Activated naive CD8-positive, alpha-beta T cell treated with anti-CD3 and anti-CD28 coated beads, Interleukin-2, amount 10 ng/mL, durations not matched to agents 7 days and 5 days (primary cell): ENCODE results near the gene PRKG1. TPM values are rescaled to one million over a fixed set of nuclear protein-coding genes. Genes with fewer than 3 reads are reported as not detected.
"Not testable (repeated sequence)": the region's sequence is repeated elsewhere in the genome, so short reads cannot be mapped to it uniquely, and the experiment has no call there.

Experiments used
- ATAC-seq: fragments of 150-1000 bp; cut with Tn5 transposase; one replicate; pipeline ENCODE4 v1.10.0; 2021; ENCODE audit warnings: low read depth, moderate library complexity
- POLR2A ChIA-PET: fragments of 350-600 bp; sonication (Branson Sonifier 250); formaldehyde crosslinking; loops from one replicate; lab custom pipeline; 2021; ENCODE audit warnings: antibody characterized with exemption; lab: Charles Lee
- DNase-seq: peaks from one replicate; pipeline ENCODE4 v3.0.0; 2021
- H3K27ac Mint-ChIP-seq: one replicate; pipeline ENCODE4 v1.8.0; 2022; ENCODE audit warnings: mild to moderate bottlenecking, mixed read lengths
- H3K27me3 Mint-ChIP-seq: one replicate; pipeline ENCODE4 v1.8.0; 2022; ENCODE audit warnings: mild to moderate bottlenecking, moderate library complexity, mixed read lengths
- H3K36me3 Mint-ChIP-seq: one replicate; pipeline ENCODE4 v1.8.0; 2021; ENCODE audit warnings: mild to moderate bottlenecking, mixed read lengths
- H3K4me1 Mint-ChIP-seq: one replicate; pipeline ENCODE4 v1.8.0; 2021; ENCODE audit warnings: mixed read lengths
- H3K4me3 Mint-ChIP-seq: one replicate; pipeline ENCODE4 v1.8.0; 2022; ENCODE audit warnings: mild to moderate bottlenecking, moderate library complexity, mixed read lengths
- H3K9me3 Mint-ChIP-seq: one replicate; pipeline ENCODE4 v1.8.0; 2021; ENCODE audit warnings: mixed read lengths
- total RNA-seq, 2 experiments: library from RNA; stranded (reverse); gene quantifications; one replicate each; pipeline ENCODE4 v1.2.3, GENCODE V29; 2021

The PRKG1 gene
- total RNA-seq, 2 experiments from 2014 or later, result not detected

- Mint-ChIP-seq H3K4me1 (no peaks in the 10 kb centered on the region), H3K4me3 (no peak overlapping the region), H3K27me3 (no peaks in the 10 kb centered on the region), H3K27ac (no peak overlapping the region), H3K9me3 (no peaks in the 10 kb centered on the region), H3K36me3 (no peaks in the 10 kb centered on the region)
- no peak for ATAC-seq
- POLR2A ChIA-PET, result no interaction called here
- DNase-seq, result no peak
Measured at GRCh38 chr10:51433949-51434475, 359.7 kb downstream of the PRKG1 start.

DNA sequence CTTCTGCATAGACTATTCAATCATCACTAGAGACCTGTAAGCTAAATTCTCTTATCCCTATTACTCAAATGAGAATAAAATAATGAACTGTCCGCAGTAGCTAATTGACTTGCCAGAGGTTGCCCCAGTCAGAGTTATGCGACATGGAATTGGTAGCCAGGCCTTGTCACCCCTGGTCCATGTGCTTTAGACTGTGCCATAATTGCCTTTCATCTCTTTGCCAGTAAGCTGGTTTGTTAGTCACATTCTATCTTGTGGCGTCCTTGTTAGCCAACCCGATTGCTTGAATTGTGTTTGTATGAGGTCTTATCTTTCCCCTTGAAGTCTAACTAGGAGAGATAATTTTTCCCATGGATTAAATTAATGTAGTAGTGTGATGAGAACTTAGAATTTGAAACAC, 362.5 kb downstream of the PRKG1 start:
- POLR2A ChIA-PET, result no interaction called here
- Mint-ChIP-seq H3K9me3 (no peaks in the 10 kb centered on the region), H3K27me3 (no peaks in the 10 kb centered on the region), H3K27ac (no peak overlapping the region), H3K4me3 (no peak overlapping the region), H3K4me1 (no peaks in the 10 kb centered on the region), H3K36me3 (no peaks in the 10 kb centered on the region)
- ATAC-seq (no peak), DNase-seq (no peak)

DNA sequence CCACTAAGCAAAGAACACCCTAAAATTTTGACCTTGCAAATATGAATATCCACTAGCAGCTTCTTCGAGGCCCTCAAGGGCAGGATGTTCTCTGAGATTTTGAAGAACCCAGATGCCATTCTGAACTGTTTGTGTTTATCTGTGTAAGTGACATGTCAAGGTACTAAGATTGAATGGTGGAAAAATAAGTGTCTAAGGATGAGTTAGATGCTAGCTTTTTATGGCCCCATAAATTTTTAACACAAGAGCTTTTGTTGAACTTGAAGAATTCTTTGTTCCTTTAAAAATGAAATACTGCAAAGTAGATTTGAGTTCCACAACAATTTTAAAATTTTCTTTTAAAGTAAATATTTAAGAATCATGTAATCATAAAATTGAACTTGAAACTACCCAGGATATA, 365.4 kb downstream of the PRKG1 start:
- Mint-ChIP-seq H3K4me1 (no peaks in the 10 kb centered on the region), H3K27ac (no peak overlapping the region), H3K4me3 (no peak overlapping the region), H3K36me3 (no peaks in the 10 kb centered on the region), H3K27me3 (no peaks in the 10 kb centered on the region), H3K9me3 (no peaks in the 10 kb centered on the region)
- POLR2A ChIA-PET, result interaction anchor here (0.5 kb wide), 1 partner anchor 1449 kb away, joined by 3 read pairs; no protein-coding TSS in a partner anchor
- ATAC-seq, result no peak
- DNase-seq, result no peak

DNA sequence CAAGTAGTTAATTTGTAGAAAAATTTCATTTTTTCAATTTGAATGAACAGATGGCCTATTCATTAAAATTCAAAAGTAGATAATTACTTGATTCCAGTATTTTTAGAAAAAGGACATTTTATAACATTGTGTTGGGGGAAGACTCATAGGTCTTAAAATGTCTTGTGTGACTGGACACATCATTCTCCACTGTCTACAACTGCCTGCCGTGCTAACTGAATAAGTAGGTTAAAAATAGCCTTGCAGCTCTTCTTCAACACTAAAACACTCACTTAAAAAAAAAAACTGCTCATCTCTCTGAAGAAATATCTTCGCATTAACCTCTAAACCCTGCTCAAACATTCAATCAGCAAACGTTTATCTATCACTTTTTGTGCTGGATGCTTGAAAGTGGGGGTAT, 371.3 kb downstream of the PRKG1 start:
- Mint-ChIP-seq H3K27ac (no peak overlapping the region), H3K27me3 (no peaks in the 10 kb centered on the region), H3K9me3 (no peaks in the 10 kb centered on the region), H3K4me1 (no peaks in the 10 kb centered on the region), H3K36me3 (no peaks in the 10 kb centered on the region), H3K4me3 (no peak overlapping the region)
- POLR2A ChIA-PET, result no interaction called here
- DNase-seq (no peak), ATAC-seq (no peak)

DNA sequence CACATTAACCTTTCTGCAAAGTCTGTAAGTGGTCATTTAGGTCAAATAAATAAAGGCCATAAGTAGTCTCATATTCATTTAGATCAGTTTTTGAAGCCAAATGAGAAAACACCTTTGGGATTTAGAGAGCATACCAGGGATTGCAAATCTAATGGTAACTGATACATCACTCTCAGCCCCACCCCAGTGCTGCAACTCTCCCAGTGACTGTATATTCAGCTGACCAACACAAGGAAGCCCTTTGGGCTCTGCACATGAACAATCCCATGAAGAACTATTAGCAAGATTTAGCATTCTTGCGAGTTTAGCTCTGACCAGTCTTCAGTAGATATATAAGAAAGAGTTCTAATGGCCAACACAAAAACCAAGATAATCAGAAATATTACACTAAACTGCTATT, 372.8 kb downstream of the PRKG1 start:
- Mint-ChIP-seq H3K36me3 (no peaks in the 10 kb centered on the region), H3K27me3 (no peaks in the 10 kb centered on the region), H3K4me1 (no peaks in the 10 kb centered on the region), H3K27ac (no peak overlapping the region), H3K4me3 (no peak overlapping the region), H3K9me3 (no peaks in the 10 kb centered on the region)
- no peak for DNase-seq
- no peak for ATAC-seq
- POLR2A ChIA-PET, result no interaction called here

DNA sequence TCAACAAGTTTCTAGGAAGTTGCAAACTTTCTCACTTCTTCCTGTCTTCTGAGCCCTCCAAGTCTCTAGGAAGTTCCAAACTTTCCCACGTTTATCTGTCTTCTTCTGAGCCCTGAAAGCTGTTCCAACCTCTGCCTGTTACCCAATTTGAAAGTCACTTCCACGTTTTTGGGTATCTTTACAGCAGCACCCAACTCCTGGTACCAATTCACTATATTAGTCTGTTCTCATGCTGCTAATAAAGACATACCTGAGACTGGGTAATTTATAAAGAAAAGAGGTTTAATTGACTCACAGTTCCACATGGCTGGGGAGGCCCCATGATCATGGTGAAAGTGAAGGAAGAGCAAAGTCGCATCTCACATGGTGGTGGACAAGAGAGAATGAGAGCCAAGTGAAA, 381.5 kb downstream of the PRKG1 start:
- DNase-seq, H3K36me3 Mint-ChIP-seq, H3K27me3 Mint-ChIP-seq, H3K4me1 Mint-ChIP-seq, POLR2A ChIA-PET, ATAC-seq, H3K9me3 Mint-ChIP-seq, H3K4me3 Mint-ChIP-seq, H3K27ac Mint-ChIP-seq: not testable (repeated sequence)

DNA sequence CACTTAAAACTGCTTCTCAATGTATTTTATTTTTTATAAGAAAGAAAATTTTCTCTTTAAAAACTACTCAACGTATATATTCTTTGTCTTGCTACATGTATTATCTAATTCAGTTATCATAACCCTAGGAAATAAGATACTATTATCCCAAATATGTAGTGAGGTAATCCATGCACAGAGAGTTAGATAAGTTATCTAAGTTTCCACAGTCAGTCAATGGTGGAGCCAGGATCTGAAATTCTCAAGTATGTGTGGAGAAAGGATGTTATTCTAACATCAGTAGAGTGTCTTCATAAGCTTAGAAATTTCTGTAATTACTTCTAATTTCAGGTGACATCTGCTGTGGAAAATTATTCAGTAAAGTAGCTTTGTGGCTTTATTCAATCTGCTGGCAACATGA, 385.2 kb downstream of the PRKG1 start:
- no peaks in the 10 kb centered on the region for H3K4me1 Mint-ChIP-seq
- no peaks in the 10 kb centered on the region for H3K27me3 Mint-ChIP-seq
- DNase-seq (no peak), ATAC-seq (no peak)
- no peaks in the 10 kb centered on the region for H3K36me3 Mint-ChIP-seq
- POLR2A ChIA-PET, result no interaction called here
- no peak overlapping the region for H3K27ac Mint-ChIP-seq
- peaks cover 4% of the 10 kb centered on the region for H3K9me3 Mint-ChIP-seq
- no peak overlapping the region for H3K4me3 Mint-ChIP-seq

DNA sequence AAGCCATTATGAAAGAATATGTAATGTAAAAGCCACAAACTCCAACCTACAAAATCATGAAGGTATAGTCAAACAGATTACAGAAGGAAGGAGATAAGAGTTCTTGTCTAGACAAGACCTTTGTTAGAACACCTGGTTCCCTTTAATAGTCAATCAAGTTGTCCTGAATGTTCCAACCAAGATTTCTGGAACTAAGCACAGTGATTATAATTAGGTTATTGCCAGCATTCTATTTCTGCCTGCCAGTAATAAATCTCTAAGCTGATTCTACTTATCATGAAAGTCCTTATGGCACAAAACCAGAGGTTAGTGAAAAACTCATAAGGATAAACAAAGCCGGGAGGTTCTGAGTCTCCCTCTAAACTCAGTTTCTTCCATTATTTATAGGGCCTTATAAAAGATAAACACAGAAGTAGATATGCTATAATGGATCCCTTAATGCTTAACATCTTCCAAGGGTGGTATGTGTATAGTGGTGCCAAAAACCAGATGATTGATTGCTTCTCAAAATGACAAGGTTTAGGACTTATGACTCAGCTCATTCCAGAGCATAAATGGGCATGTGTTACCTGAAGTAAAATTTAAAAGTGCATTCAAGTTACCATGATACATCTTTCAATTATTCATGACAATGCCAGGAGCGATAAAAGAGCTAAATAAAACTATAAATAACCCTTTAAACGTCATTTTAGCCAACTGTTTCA, 387.9 kb downstream of the PRKG1 start:
- ATAC-seq, result no peak
- POLR2A ChIA-PET, result no interaction called here
- no peaks in the 10 kb centered on the region for H3K4me1 Mint-ChIP-seq

DNA sequence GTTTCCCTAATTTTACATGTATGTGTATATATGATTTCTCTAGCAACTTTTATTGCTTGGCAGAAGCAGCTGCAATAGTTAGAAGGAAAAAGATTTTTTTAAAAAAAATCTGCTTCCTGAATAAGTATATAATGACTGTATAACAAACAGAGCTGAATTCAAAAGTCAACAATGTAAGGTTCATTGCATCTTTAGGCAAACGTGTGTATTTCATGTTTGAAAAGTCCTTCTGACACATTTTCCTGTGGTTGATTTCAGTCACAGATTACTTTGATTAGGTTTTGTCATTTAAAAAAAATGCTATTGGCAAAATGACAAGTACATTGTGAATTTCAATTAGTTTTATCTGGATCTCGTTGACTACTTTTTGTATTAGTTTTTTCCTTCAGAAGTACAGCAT, 394.1 kb downstream of the PRKG1 start:
- Mint-ChIP-seq H3K36me3 (no peaks in the 10 kb centered on the region), H3K4me3 (no peak overlapping the region), H3K27me3 (no peaks in the 10 kb centered on the region), H3K27ac (no peak overlapping the region), H3K9me3 (no peaks in the 10 kb centered on the region), H3K4me1 (no peaks in the 10 kb centered on the region)
- ATAC-seq, result no peak
- no peak for DNase-seq
- POLR2A ChIA-PET, result no interaction called here

More for the DNA sequence above, 387.9 kb downstream of the PRKG1 start:
- Mint-ChIP-seq H3K4me3 (no peak overlapping the region), H3K27me3 (no peaks in the 10 kb centered on the region), H3K27ac (no peak overlapping the region), H3K9me3 (no peaks in the 10 kb centered on the region), H3K36me3 (no peaks in the 10 kb centered on the region)
- no peak for DNase-seq

- Mint-ChIP-seq H3K27ac (no peak overlapping the region), H3K36me3 (no peaks in the 10 kb centered on the region), H3K4me3 (no peak overlapping the region), H3K27me3 (no peaks in the 10 kb centered on the region), H3K9me3 (no peaks in the 10 kb centered on the region), H3K4me1 (no peaks in the 10 kb centered on the region)
- POLR2A ChIA-PET, result no interaction called here
- DNase-seq (no peak), ATAC-seq (no peak)
Measured at GRCh38 chr10:51469686-51470085, 395.4 kb downstream of the PRKG1 start.

- Mint-ChIP-seq H3K27me3 (no peaks in the 10 kb centered on the region), H3K36me3 (no peaks in the 10 kb centered on the region), H3K4me1 (no peaks in the 10 kb centered on the region), H3K9me3 (no peaks in the 10 kb centered on the region), H3K4me3 (no peak overlapping the region), H3K27ac (no peak overlapping the region)
- no peak for ATAC-seq
- POLR2A ChIA-PET, result no interaction called here
- DNase-seq, result no peak
Measured at GRCh38 chr10:51471271-51471670, 397.0 kb downstream of the PRKG1 start.

GRCh38 chr10:51472154-51472553, 397.9 kb downstream of the PRKG1 start:
- Mint-ChIP-seq H3K9me3 (no peaks in the 10 kb centered on the region), H3K36me3 (no peaks in the 10 kb centered on the region), H3K27me3 (no peaks in the 10 kb centered on the region), H3K4me1 (no peaks in the 10 kb centered on the region), H3K27ac (no peak overlapping the region), H3K4me3 (no peak overlapping the region)
- DNase-seq (no peak), ATAC-seq (no peak)
- POLR2A ChIA-PET, result no interaction called here

DNA sequence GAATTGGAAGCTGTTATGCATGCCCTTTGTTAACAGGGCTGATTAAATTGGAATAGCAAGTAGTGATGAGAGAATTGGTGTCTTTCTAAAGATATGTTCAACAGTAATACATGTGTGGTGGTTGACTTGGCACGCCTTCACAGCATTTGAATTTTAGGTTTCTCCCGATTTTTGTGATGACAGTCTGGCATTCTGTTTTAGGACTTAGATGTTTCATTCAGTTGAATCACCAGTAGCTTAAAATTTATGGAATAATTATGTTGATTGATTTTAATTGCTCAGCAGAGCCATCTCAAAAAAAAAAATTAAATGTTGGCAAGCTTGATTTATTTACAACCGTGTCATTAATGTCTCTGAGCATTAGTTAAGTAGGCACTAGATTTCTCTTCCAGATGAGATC, 405.4 kb downstream of the PRKG1 start:
- DNase-seq (no peak), ATAC-seq (no peak)
- H3K27me3 Mint-ChIP-seq, result no peaks in the 10 kb centered on the region
- no peak overlapping the region for H3K4me3 Mint-ChIP-seq
- no peaks in the 10 kb centered on the region for H3K4me1 Mint-ChIP-seq
- no peak overlapping the region for H3K27ac Mint-ChIP-seq
- POLR2A ChIA-PET, result no interaction called here
- H3K9me3 Mint-ChIP-seq, result no peaks in the 10 kb centered on the region
- H3K36me3 Mint-ChIP-seq, result no peaks in the 10 kb centered on the region

GRCh38 chr10:51485668-51486067, 411.4 kb downstream of the PRKG1 start:
- Mint-ChIP-seq H3K27ac (no peak overlapping the region), H3K36me3 (no peaks in the 10 kb centered on the region), H3K27me3 (no peaks in the 10 kb centered on the region), H3K4me3 (no peak overlapping the region), H3K4me1 (no peaks in the 10 kb centered on the region), H3K9me3 (no peaks in the 10 kb centered on the region)
- ATAC-seq (no peak), DNase-seq (no peak)
- POLR2A ChIA-PET, result no interaction called here
